Natural killer cell (primary cell): ENCODE measurements around the gene KIN. TPM values are rescaled to one million over a fixed set of nuclear protein-coding genes. Genes with fewer than 3 reads are reported as not detected.
"Not testable (repeated sequence)": the region's sequence is repeated elsewhere in the genome, so short reads cannot be mapped to it uniquely, and the experiment has no call there.

Experiments used
- ATAC-seq, 3 donors: fragments of 150-1000 bp in 2 of 3; fragments of 200-7000 bp in 1 of 3; cut with Tn5 transposase; 1 replicate in 1 of 3; 2 replicates in 2 of 3; pipeline ENCODE4 v1.10.0; 2021; ENCODE audit warnings: mild to moderate bottlenecking in 2 of 3, moderate library complexity in 2 of 3
- DNase-seq, 2 donors: peaks; one replicate each; pipeline versions ENCODE4 v3.0.0 to v3.0.0-alpha.2; 2013 to 2021; ENCODE audit warnings: mixed read lengths in 1 of 2
- H3K27ac ChIP-seq: one replicate; pipeline ENCODE4 v1.5.1; 2013; ENCODE audit warnings: mild to moderate bottlenecking, low read length
- H3K27me3 ChIP-seq: one replicate; pipeline ENCODE4 v1.6.1; 2013; ENCODE audit warnings: low read length; ENCODE audit not compliant: control insufficient read depth, insufficient read depth
- H3K36me3 ChIP-seq: one replicate; pipeline ENCODE4 v1.6.1; 2013; ENCODE audit warnings: low read length; ENCODE audit not compliant: control insufficient read depth, insufficient read depth
- H3K4me1 ChIP-seq: one replicate; pipeline ENCODE4 v1.6.1; 2013; ENCODE audit warnings: low read length; ENCODE audit not compliant: control insufficient read depth, insufficient read depth
- H3K4me3 ChIP-seq: one replicate; pipeline ENCODE4 v1.5.1; 2013; ENCODE audit warnings: low read length
- H3K9me3 ChIP-seq: one replicate; pipeline ENCODE4 v1.6.1; 2013; ENCODE audit warnings: low read length; ENCODE audit not compliant: control insufficient read depth, insufficient read depth
- H3K27ac Mint-ChIP-seq, 2 donors: one replicate each; pipeline ENCODE4 v1.8.0; 2022; ENCODE audit warnings: mild to moderate bottlenecking in 2 of 2, mixed read lengths in 2 of 2, moderate library complexity in 1 of 2
- H3K27me3 Mint-ChIP-seq, 2 donors: one replicate each; pipeline ENCODE4 v1.8.0; 2022; ENCODE audit warnings: low read depth in 2 of 2, mixed read lengths in 2 of 2
- H3K36me3 Mint-ChIP-seq: one replicate; pipeline ENCODE4 v1.8.0; 2022; ENCODE audit warnings: mixed read lengths
- H3K4me1 Mint-ChIP-seq, 2 donors: one replicate each; pipeline ENCODE4 v1.8.0; 2022; ENCODE audit warnings: mixed read lengths in 2 of 2
- H3K4me3 Mint-ChIP-seq: one replicate; pipeline ENCODE4 v1.8.0; 2022; ENCODE audit warnings: mild to moderate bottlenecking, moderate library complexity, mixed read lengths
- H3K9me3 Mint-ChIP-seq, 2 donors: one replicate each; pipeline ENCODE4 v1.8.0; 2022; ENCODE audit warnings: mixed read lengths in 2 of 2
- CTCF ChIP-seq: fragments of 200-600 bp; IDR thresholded peaks from one replicate; pipeline ENCODE4 v1.8.0; 2022; ENCODE audit warnings: antibody characterized with exemption
- WGBS: methylation state at CpG from one replicate; pipeline ENCODE4 v1.1.7; 2013; ENCODE audit warnings: missing lambda C conversion rate; ENCODE audit not compliant: insufficient coverage; 5-methylcytosine and 5-hydroxymethylcytosine counted together
- intact Hi-C: fragments of 100-400 bp; cut with micrococcal nuclease; formaldehyde crosslinking; loops from one replicate; pipeline ENCODE4 v1.14.2; 2022
- total RNA-seq, 4 donors: library from RNA; stranded (reverse); fragments of 120-200 nt in 1 of 4; gene quantifications; one replicate each; pipeline versions ENCODE4 v1.2.3 to v1.2.4, GENCODE V29; 2013 to 2022

KIN gene
- total RNA-seq, 3 donors from 2014 or later (not counting 1 experiment from before 2014, with no cell fraction given): 12.3 to 16.6 (median 14.2) TPM

GRCh38 chr10:7788639-7789286, 970 bp upstream of the KIN start:
- ATAC-seq (no peak), DNase-seq (no peak)
- Mint-ChIP-seq H3K36me3 (no peaks in the 10 kb centered on the region), H3K4me3 (no peak overlapping the region), H3K27me3 (no peaks in the 10 kb centered on the region), H3K27ac (no peak overlapping the region), H3K9me3 (no peaks in the 10 kb centered on the region), H3K4me1 (peaks cover 44 to 48% of the 10 kb centered on the region in 2 donors)
- 4% methylated on average over 24 of the region's 25 CpGs for WGBS
- peaks cover 9% of the 10 kb centered on the region for H3K36me3 ChIP-seq
- H3K4me3 ChIP-seq: peak overlapping the region; percentile 87
- peak overlapping the region; percentile 63 for H3K27ac ChIP-seq
- H3K9me3 ChIP-seq: no peaks in the 10 kb centered on the region
- no peak for TF ChIP-seq CTCF
- no peaks in the 10 kb centered on the region for H3K27me3 ChIP-seq
- intact Hi-C loops: loop anchor here (1.0 kb wide), 1 partner anchor 30 kb away; the partner anchor contains the start of gene TAF3
- H3K4me1 ChIP-seq: peaks cover 19% of the 10 kb centered on the region

- H3K36me3 ChIP-seq: peaks cover 5% of the 10 kb centered on the region
- peaks cover 19% of the 10 kb centered on the region for H3K4me1 ChIP-seq
- H3K9me3 ChIP-seq: no peaks in the 10 kb centered on the region
- no peaks in the 10 kb centered on the region for H3K27me3 Mint-ChIP-seq
- DNase-seq (peak in 1 of 2 donors; percentile 23), ATAC-seq (peak in 1 of 3 donors; percentile 3)
- no peak overlapping the region for H3K4me3 Mint-ChIP-seq
- peaks cover 31 to 38% of the 10 kb centered on the region in 2 donors for H3K4me1 Mint-ChIP-seq
- H3K27ac Mint-ChIP-seq: no peak overlapping the region
- no peak for TF ChIP-seq CTCF
- H3K27ac ChIP-seq: peak overlapping the region; percentile 63
- intact Hi-C loops: no loop called here
- H3K9me3 Mint-ChIP-seq: no peaks in the 10 kb centered on the region
- H3K27me3 ChIP-seq: no peaks in the 10 kb centered on the region
- under 1% methylated on average over 24 of the region's 26 CpGs for WGBS
- peak overlapping the region; percentile 87 for H3K4me3 ChIP-seq
- no peaks in the 10 kb centered on the region for H3K36me3 Mint-ChIP-seq
Measured at GRCh38 chr10:7787150-7787856, 490 bp downstream of the KIN start.

- Histone ChIP-seq H3K36me3 (peaks cover 3% of the 10 kb centered on the region), H3K27ac (no peak overlapping the region), H3K4me3 (no peak overlapping the region), H3K27me3 (no peaks in the 10 kb centered on the region), H3K9me3 (no peaks in the 10 kb centered on the region), H3K4me1 (peaks cover 19% of the 10 kb centered on the region)
- 35% methylated on average over 2 of the region's 3 CpGs for WGBS
- no peak for DNase-seq
- H3K27me3 Mint-ChIP-seq: no peaks in the 10 kb centered on the region
- intact Hi-C loops: no loop called here
- no peak for TF ChIP-seq CTCF
- no peaks in the 10 kb centered on the region for H3K9me3 Mint-ChIP-seq
- peaks cover 22 to 29% of the 10 kb centered on the region in 2 donors for H3K4me1 Mint-ChIP-seq
- no peak overlapping the region for H3K27ac Mint-ChIP-seq
- no peaks in the 10 kb centered on the region for H3K36me3 Mint-ChIP-seq
- ATAC-seq: no peak
- H3K4me3 Mint-ChIP-seq: no peak overlapping the region
Measured at GRCh38 chr10:7786430-7786829, 1.4 kb downstream of the KIN start.

GRCh38 chr10:7782194-7782593, 5.6 kb downstream of the KIN start:
- Mint-ChIP-seq H3K36me3 (peaks cover 21% of the 10 kb centered on the region), H3K4me1 (peaks cover 7 to 14% of the 10 kb centered on the region in 2 donors)
- H3K27ac Mint-ChIP-seq, H3K27me3 ChIP-seq, H3K9me3 ChIP-seq, H3K27me3 Mint-ChIP-seq, H3K4me3 Mint-ChIP-seq, ATAC-seq, H3K4me1 ChIP-seq, H3K27ac ChIP-seq, H3K9me3 Mint-ChIP-seq, DNase-seq, H3K4me3 ChIP-seq, intact Hi-C loops: not testable (repeated sequence)
- H3K36me3 ChIP-seq: peaks cover 32% of the 10 kb centered on the region
- 92% methylated on average over 6 of the region's 6 CpGs for WGBS
